ENCODE results near the gene PKN2.

Gene PKN2

DNA sequence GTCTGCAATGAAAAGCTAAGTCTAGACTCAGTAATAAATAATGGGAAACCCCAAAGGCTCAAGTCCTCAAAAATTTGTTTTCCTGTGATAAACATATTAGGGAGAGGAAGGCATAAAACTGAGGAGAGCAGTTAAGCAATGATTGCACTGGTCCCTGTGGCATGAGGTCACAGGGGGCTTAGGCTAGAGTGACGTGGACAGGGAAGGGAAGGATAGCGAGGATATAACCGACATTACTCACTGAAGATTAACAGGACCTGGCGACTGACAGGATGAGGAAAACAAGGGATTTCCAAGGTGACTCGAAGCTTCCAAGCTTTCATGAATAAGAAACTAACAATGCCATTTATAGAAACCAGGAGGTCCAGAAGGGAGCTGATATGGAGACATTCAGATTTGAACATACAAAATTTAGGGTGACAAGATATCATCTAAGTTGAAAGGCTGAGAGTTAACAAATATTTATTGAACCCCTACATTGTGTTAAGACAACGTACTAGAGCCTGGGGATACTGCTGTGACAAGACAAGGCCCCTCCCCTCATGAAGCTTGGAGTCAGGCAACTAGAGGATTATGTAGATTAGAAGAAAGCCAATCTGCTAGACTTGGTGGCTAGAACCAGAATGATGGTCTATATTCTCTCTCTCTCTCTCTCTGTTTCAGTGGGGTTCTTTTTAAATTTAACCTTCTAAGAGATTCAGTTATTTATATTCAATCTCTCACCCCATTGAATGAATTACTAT is 33.2 kb upstream of the PKN2 start:
- H3K79me2 ChIP-seq (ENCODE audit: insufficient read depth, low read length) = no peaks in the 10 kb centered on the region
- no peak overlapping the region for H3K4me2 ChIP-seq (ENCODE audit: low read depth, low read length, poor library complexity, severe bottlenecking)
- no peaks in the 10 kb centered on the region for H3K9me2 ChIP-seq (replicated peaks; ENCODE audit: low read depth, low read length)
- H3K9me3 ChIP-seq (ENCODE audit: insufficient read depth, low read depth, low read length) = no peaks in the 10 kb centered on the region
- no peak overlapping the region for H2AFZ ChIP-seq (ENCODE audit: low read length)
- no peak overlapping the region for H3K9ac ChIP-seq (ENCODE audit: low read depth, low read length, poor library complexity, severe bottlenecking)
- no peaks in the 10 kb centered on the region for H3K27me3 ChIP-seq (ENCODE audit: insufficient read depth, low read length, poor library complexity, severe bottlenecking)
- H3K4me3 ChIP-seq (ENCODE audit: low read length, poor library complexity, severe bottlenecking) = no peak overlapping the region
- H3K4me1 ChIP-seq (ENCODE audit: insufficient read depth, low read length, poor library complexity, severe bottlenecking) = no peaks in the 10 kb centered on the region
- H3K36me3 ChIP-seq (ENCODE audit: insufficient read depth, low read length) = no peaks in the 10 kb centered on the region
- TF ChIP-seq, protein P1, sequence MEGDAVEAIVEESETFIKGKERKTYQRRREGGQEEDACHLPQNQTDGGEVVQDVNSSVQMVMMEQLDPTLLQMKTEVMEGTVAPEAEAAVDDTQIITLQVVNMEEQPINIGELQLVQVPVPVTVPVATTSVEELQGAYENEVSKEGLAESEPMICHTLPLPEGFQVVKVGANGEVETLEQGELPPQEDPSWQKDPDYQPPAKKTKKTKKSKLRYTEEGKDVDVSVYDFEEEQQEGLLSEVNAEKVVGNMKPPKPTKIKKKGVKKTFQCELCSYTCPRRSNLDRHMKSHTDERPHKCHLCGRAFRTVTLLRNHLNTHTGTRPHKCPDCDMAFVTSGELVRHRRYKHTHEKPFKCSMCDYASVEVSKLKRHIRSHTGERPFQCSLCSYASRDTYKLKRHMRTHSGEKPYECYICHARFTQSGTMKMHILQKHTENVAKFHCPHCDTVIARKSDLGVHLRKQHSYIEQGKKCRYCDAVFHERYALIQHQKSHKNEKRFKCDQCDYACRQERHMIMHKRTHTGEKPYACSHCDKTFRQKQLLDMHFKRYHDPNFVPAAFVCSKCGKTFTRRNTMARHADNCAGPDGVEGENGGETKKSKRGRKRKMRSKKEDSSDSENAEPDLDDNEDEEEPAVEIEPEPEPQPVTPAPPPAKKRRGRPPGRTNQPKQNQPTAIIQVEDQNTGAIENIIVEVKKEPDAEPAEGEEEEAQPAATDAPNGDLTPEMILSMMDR (conservative IDR thresholded peaks at IDR 0.05; ENCODE audit: low read length) = no peak
- no peak for TF ChIP-seq EZH2phosphoT487 (IDR thresholded peaks at IDR 0.05; ENCODE audit: borderline replicate concordance)
- no peaks in the 10 kb centered on the region for H3F3A ChIP-seq (ENCODE audit: low read depth)
- no peaks in the 10 kb centered on the region for H4K20me1 ChIP-seq (ENCODE audit: insufficient read depth, low read length, poor library complexity, severe bottlenecking)

DNA sequence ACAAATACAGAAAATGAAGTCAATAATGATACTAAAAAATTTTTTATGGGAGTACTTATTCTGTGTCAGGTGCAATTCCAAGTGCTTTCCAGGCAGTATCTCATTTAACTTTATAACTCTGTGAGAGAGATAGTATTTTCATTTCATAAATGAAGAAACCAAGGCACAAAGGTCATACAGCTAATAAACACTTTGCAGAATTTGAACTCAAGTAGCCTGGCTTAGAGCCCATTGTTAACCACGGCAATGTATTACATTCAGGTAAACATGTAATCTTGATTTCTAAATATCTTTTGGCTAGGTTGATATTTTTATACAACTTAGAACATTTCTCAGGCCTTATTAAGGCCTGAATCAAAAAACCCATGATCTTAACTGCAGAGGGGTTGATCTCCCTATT is 28.9 kb upstream of the PKN2 start:
- Histone ChIP-seq H3K4me1 (ENCODE audit: insufficient read depth, low read length, poor library complexity, severe bottlenecking) (no peaks in the 10 kb centered on the region), H3K4me2 (ENCODE audit: low read depth, low read length, poor library complexity, severe bottlenecking) (no peak overlapping the region), H3K79me2 (ENCODE audit: insufficient read depth, low read length) (no peaks in the 10 kb centered on the region), H3K9ac (ENCODE audit: low read depth, low read length, poor library complexity, severe bottlenecking) (no peak overlapping the region), H3K27me3 (ENCODE audit: insufficient read depth, low read length, poor library complexity, severe bottlenecking) (no peaks in the 10 kb centered on the region), H3F3A (ENCODE audit: low read depth) (no peaks in the 10 kb centered on the region), H3K9me3 (ENCODE audit: insufficient read depth, low read depth, low read length) (no peaks in the 10 kb centered on the region), H3K9me2 (replicated peaks; ENCODE audit: low read depth, low read length) (no peaks in the 10 kb centered on the region), H3K4me3 (ENCODE audit: low read length, poor library complexity, severe bottlenecking) (no peak overlapping the region), H4K20me1 (ENCODE audit: insufficient read depth, low read length, poor library complexity, severe bottlenecking) (no peaks in the 10 kb centered on the region), H3K36me3 (ENCODE audit: insufficient read depth, low read length) (no peaks in the 10 kb centered on the region), H2AFZ (ENCODE audit: low read length) (no peak overlapping the region)
- no peak for TF ChIP-seq EZH2phosphoT487 (IDR thresholded peaks at IDR 0.05; ENCODE audit: borderline replicate concordance)
- TF ChIP-seq, protein P1 (conservative IDR thresholded peaks at IDR 0.05; ENCODE audit: low read length) = no peak

DNA sequence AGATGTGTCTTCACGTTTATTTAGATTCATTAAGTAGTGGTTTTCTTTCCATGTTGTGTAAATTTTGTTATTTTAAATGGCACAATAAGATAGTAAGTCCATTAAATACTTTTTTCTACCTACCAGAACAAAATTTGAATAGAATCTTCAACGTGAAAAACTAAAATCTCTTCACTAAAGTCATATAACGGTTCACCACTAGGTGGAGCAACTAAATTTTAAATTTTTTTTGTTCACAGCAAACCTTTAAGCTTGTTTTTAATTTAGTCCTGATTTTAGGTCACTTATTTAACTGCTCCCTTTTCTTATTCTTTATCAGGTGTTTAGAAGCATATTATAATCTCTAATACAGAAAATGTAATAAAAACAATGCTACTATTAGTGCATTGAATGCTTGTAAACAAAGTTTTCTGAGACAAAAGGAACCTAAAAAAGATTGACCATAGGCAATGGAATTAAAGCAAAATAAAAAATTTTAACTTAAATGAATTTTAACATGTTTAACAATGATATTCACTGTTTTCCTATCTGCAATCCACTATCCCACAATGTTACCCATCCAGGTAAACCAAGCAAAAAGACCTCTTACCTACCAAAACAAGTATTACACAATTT is 28.3 kb upstream of the PKN2 start:
- Histone ChIP-seq H3K9ac (ENCODE audit: low read depth, low read length, poor library complexity, severe bottlenecking) (no peak overlapping the region), H3K27me3 (ENCODE audit: insufficient read depth, low read length, poor library complexity, severe bottlenecking) (no peaks in the 10 kb centered on the region), H3K9me3 (ENCODE audit: insufficient read depth, low read depth, low read length) (no peaks in the 10 kb centered on the region), H4K20me1 (ENCODE audit: insufficient read depth, low read length, poor library complexity, severe bottlenecking) (no peaks in the 10 kb centered on the region), H3K36me3 (ENCODE audit: insufficient read depth, low read length) (no peaks in the 10 kb centered on the region), H3K9me2 (replicated peaks; ENCODE audit: low read depth, low read length) (no peaks in the 10 kb centered on the region), H3K4me3 (ENCODE audit: low read length, poor library complexity, severe bottlenecking) (no peak overlapping the region), H3F3A (ENCODE audit: low read depth) (no peaks in the 10 kb centered on the region), H3K4me1 (ENCODE audit: insufficient read depth, low read length, poor library complexity, severe bottlenecking) (peaks cover 2% of the 10 kb centered on the region), H2AFZ (ENCODE audit: low read length) (0 out of 2 replicates have a peak overlapping the region, but pooled peaks have one; percentile 23), H3K79me2 (ENCODE audit: insufficient read depth, low read length) (no peaks in the 10 kb centered on the region), H3K4me2 (ENCODE audit: low read depth, low read length, poor library complexity, severe bottlenecking) (no peak overlapping the region)
- no peak for TF ChIP-seq EZH2phosphoT487 (IDR thresholded peaks at IDR 0.05; ENCODE audit: borderline replicate concordance)
- TF ChIP-seq, protein P1 (conservative IDR thresholded peaks at IDR 0.05; ENCODE audit: low read length) = peak; percentile 73
